Upper lobe of left lung (tissue), 6 donors: ENCODE measurements around the gene YPEL2. TPM values are rescaled to one million over a fixed set of nuclear protein-coding genes. Genes with fewer than 3 reads are reported as not detected.
"Not testable (repeated sequence)": the region's sequence is repeated elsewhere in the genome, so short reads cannot be mapped to it uniquely, and the experiment has no call there.

Source experiments
- ATAC-seq, 2 donors: fragments of 200-7000 bp; cut with Tn5 transposase; one replicate each; pipeline ENCODE4 v1.9.1; 2022; ENCODE audit warnings: mild to moderate bottlenecking in 2 of 2, moderate library complexity in 2 of 2; ENCODE audit not compliant: low FRiP score in 2 of 2
- DNase-seq, 2 donors: peaks; one replicate each; pipeline ENCODE4 v3.0.0-alpha.2; 2019 to 2020
- H3K27ac ChIP-seq, 4 donors: fragments of 200-600 bp; sonication (generic); one replicate each; pipeline ENCODE4 v1.5.1; 2016 to 2019
- H3K27me3 ChIP-seq, 4 donors: fragments of 200-600 bp; sonication (generic); one replicate each; pipeline ENCODE4 v1.5.1; 2017 to 2019
- H3K36me3 ChIP-seq, 4 donors: fragments of 200-600 bp; sonication (generic); one replicate each; pipeline ENCODE4 v1.5.1; 2016 to 2019
- H3K4me1 ChIP-seq, 4 donors: fragments of 200-600 bp; sonication (generic); one replicate each; pipeline ENCODE4 v1.5.1; 2018 to 2019
- H3K4me3 ChIP-seq, 4 donors: fragments of 200-600 bp; sonication (generic); one replicate each; pipeline ENCODE4 v1.5.1; 2017 to 2019; ENCODE audit warnings: mild to moderate bottlenecking in 2 of 4, moderate library complexity in 1 of 4
- H3K9me3 ChIP-seq, 4 donors: fragments of 200-600 bp; sonication (generic); one replicate each; pipeline ENCODE4 v1.5.1; 2018 to 2019
- EP300 ChIP-seq, 4 donors: sonication (generic); formaldehyde crosslinking; IDR thresholded peaks; one replicate each; pipeline ENCODE4 v1.5.1; 2017; ENCODE audit warnings: antibody characterized with exemption in 4 of 4, control low read depth in 2 of 4
- POLR2A ChIP-seq, 4 donors: fragments of 450-650 bp; IDR thresholded peaks; one replicate each; pipeline ENCODE4 v1.5.1; 2016 to 2017; ENCODE audit warnings: antibody characterized with exemption in 4 of 4, mild to moderate bottlenecking in 2 of 4
- POLR2AphosphoS5 ChIP-seq, 2 donors: sonication (generic); formaldehyde crosslinking; IDR thresholded peaks; one replicate each; pipeline ENCODE4 v1.5.1; 2017; ENCODE audit warnings: antibody characterized with exemption in 2 of 2
- WGBS, 2 donors: methylation state at CpG; one replicate each; pipeline ENCODE4 v1.1.5; 2017 to 2018; 5-methylcytosine and 5-hydroxymethylcytosine counted together
- total RNA-seq, 6 donors: library from RNA; depleted of rRNA in 4 of 6; stranded (reverse); fragments of >200 nt in 4 of 6; gene quantifications; one replicate each; pipeline versions ENCODE4 v1.1.0 to v1.2.1, GENCODE V29; 2016 to 2021
- TF ChIP-seq, protein P1 (sequence below), 6 experiments: fragments of 450-650 bp in 4 of 6; fragments of 200-600 bp in 2 of 6; sonication (generic) in 2 of 6; IDR thresholded peaks; one replicate each; pipeline ENCODE4 v1.5.1; 2016 to 2019; ENCODE audit warnings: antibody characterized with exemption in 6 of 6
- donor health status: DM: no; HTN: no; CAD: no; lungs with moderate emphysema.
- donor health status: DM: no; HTN: yes; CAD: no; lungs with severe emphysema.

YPEL2 gene
- total RNA-seq, 6 donors from 2014 or later: 17.5 to 38.8 (median 26.8) TPM

- no peak overlapping the region for H3K4me3 ChIP-seq
- TF ChIP-seq, protein P1, sequence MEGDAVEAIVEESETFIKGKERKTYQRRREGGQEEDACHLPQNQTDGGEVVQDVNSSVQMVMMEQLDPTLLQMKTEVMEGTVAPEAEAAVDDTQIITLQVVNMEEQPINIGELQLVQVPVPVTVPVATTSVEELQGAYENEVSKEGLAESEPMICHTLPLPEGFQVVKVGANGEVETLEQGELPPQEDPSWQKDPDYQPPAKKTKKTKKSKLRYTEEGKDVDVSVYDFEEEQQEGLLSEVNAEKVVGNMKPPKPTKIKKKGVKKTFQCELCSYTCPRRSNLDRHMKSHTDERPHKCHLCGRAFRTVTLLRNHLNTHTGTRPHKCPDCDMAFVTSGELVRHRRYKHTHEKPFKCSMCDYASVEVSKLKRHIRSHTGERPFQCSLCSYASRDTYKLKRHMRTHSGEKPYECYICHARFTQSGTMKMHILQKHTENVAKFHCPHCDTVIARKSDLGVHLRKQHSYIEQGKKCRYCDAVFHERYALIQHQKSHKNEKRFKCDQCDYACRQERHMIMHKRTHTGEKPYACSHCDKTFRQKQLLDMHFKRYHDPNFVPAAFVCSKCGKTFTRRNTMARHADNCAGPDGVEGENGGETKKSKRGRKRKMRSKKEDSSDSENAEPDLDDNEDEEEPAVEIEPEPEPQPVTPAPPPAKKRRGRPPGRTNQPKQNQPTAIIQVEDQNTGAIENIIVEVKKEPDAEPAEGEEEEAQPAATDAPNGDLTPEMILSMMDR (IDR thresholded peaks at IDR 0.05): peak; percentile 77 to 93 (median 88)
- no peak for TF ChIP-seq POLR2A (IDR thresholded peaks at IDR 0.05)
- H3K9me3 ChIP-seq: no peaks in the 10 kb centered on the region
- H3K36me3 ChIP-seq: no peaks in the 10 kb centered on the region
- H3K27me3 ChIP-seq: no peaks in the 10 kb centered on the region
- peaks cover 0 to 5% (median 0%) of the 10 kb centered on the region in 4 donors for H3K4me1 ChIP-seq
- DNase-seq (peak in 1 of 2 donors; percentile 32), ATAC-seq (peak; percentile 89 to 95)
- WGBS, 2 donors: 1 to 4% methylated on average over 5 of the region's 5 CpGs
- H3K27ac ChIP-seq: no peak overlapping the region
These were observed 20.4 kb upstream of the YPEL2 start for GRCh38 chr17:59311051-59311468.

- H3K36me3 ChIP-seq, DNase-seq, ATAC-seq, H3K9me3 ChIP-seq, H3K27ac ChIP-seq, H3K4me3 ChIP-seq, H3K27me3 ChIP-seq, H3K4me1 ChIP-seq: not testable (repeated sequence)
- 84 to 85% methylated on average over 6 to 7 of the region's 7 CpGs for WGBS, 2 donors
These were observed 19.9 kb upstream of the YPEL2 start for GRCh38 chr17:59311521-59311920.

GRCh38 chr17:59315866-59316265, 15.6 kb upstream of the YPEL2 start:
- H3K4me3 ChIP-seq: no peak overlapping the region
- H3K9me3 ChIP-seq: no peaks in the 10 kb centered on the region
- 71 to 81% methylated on average over 4 of the region's 4 CpGs for WGBS, 2 donors
- H3K27me3 ChIP-seq: no peaks in the 10 kb centered on the region
- H3K27ac ChIP-seq: no peak overlapping the region
- DNase-seq: no peak
- TF ChIP-seq POLR2A (IDR thresholded peaks at IDR 0.05) (no peak), POLR2AphosphoS5 (IDR thresholded peaks at IDR 0.05) (no peak), EP300 (IDR thresholded peaks at IDR 0.05) (no peak)
- TF ChIP-seq, protein P1 (IDR thresholded peaks at IDR 0.05): no peak
- no peak for ATAC-seq
- no peaks in the 10 kb centered on the region for H3K36me3 ChIP-seq
- H3K4me1 ChIP-seq: peaks cover 0 to 3% (median 0%) of the 10 kb centered on the region in 4 donors

DNA sequence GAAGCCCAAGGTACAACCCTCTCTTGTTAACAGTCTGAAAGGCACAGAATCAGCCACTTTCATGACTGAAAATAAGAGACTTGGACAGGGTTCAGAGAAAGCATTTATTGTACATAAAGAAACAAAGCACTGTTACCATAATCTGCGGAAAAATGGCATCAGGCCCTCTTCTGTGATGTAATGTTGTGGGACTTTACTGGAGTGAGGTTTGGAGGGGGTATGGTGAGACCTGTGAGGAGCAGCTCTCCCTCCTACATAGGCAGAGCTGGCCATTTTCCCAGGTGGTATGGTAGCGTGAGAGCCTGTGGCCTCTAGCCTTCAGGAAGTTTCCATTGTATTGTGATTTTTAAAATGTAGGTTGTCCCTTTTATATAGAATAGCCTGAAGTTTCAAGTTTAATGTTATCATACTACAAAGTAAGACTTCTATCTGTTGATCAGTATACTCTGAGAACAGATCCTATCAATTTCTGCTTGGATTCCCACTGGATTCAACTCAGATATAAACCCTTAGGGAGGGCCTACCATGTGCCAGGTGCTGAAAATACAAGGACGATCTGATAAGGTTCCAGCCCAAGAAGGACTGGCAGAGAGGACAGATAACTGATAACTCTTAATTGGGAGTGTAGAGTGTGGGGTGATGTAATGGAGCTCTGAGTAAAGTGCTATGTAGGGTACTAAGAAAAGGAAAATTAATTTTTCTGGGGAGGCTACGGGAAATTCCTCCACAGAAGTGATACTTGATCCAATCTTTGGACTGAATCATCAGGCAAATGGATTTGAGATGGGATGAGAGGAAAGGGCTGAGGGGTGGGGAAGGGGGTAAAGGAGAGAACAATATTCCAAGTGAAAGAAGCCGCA, 4.1 kb upstream of the YPEL2 start:
- peaks cover 0 to 7% (median 0%) of the 10 kb centered on the region in 4 donors for H3K9me3 ChIP-seq
- H3K27me3 ChIP-seq: no peaks in the 10 kb centered on the region
- H3K27ac ChIP-seq: peak overlapping the region in 2 of 4 donors; percentile 33 to 40
- 73 to 80% methylated on average over 5 of the region's 5 CpGs for WGBS, 2 donors
- H3K4me1 ChIP-seq: peaks cover 33 to 39% (median 37%) of the 10 kb centered on the region in 4 donors
- DNase-seq (no peak), ATAC-seq (no peak)
- H3K36me3 ChIP-seq: no peaks in the 10 kb centered on the region
- TF ChIP-seq POLR2A (IDR thresholded peaks at IDR 0.05): no peak
- TF ChIP-seq EP300 (IDR thresholded peaks at IDR 0.05): no peak
- no peak for TF ChIP-seq POLR2AphosphoS5 (IDR thresholded peaks at IDR 0.05)
- TF ChIP-seq, protein P1 (IDR thresholded peaks at IDR 0.05): no peak
- H3K4me3 ChIP-seq: no peak overlapping the region

DNA sequence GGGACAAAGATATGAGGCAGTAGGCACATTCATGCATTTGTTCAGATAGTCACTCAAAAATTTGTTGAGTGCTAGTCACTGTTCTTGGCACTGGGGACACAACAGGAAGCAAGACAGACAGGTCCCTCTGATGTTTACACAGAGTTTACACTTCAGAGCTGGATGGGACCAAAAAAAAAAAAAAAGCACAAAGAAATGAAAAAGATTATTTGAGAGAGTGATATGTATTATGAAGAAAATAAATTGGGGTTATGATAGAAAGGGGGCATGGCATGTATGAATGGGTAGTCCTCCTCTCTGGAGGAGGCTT, 3.5 kb upstream of the YPEL2 start:
- DNase-seq (no peak), ATAC-seq (no peak)
- Histone ChIP-seq H3K4me3 (no peak overlapping the region), H3K27ac (peak overlapping the region in 2 of 4 donors; percentile 33 to 99), H3K4me1 (peaks cover 36 to 42% (median 39%) of the 10 kb centered on the region in 4 donors), H3K9me3 (peaks cover 0 to 7% (median 0%) of the 10 kb centered on the region in 4 donors), H3K36me3 (no peaks in the 10 kb centered on the region), H3K27me3 (no peaks in the 10 kb centered on the region)
- no peak for TF ChIP-seq POLR2AphosphoS5 (IDR thresholded peaks at IDR 0.05)
- TF ChIP-seq, protein P1 (IDR thresholded peaks at IDR 0.05): no peak
- TF ChIP-seq POLR2A (IDR thresholded peaks at IDR 0.05): no peak
- no peak for TF ChIP-seq EP300 (IDR thresholded peaks at IDR 0.05)
